H9 (cell line): ENCODE results near the gene PAAF1. TPM values are rescaled to one million over a fixed set of nuclear protein-coding genes. Genes with fewer than 3 reads are reported as not detected.

Experiments used
- DNase-seq: peaks from one replicate; pipeline ENCODE4 v3.0.0-alpha.2; 2017
- H2AFZ ChIP-seq: one replicate; pipeline ENCODE4 v1.6.1; 2013; ENCODE audit warnings: mild to moderate bottlenecking, low read length, control low read depth, moderate library complexity
- H2AK5ac ChIP-seq: 2 replicates; pipeline ENCODE4 v1.6.1; 2013; ENCODE audit warnings: low read length, control low read depth, mixed read lengths; ENCODE audit not compliant: insufficient read length
- H2BK120ac ChIP-seq: one replicate; pipeline ENCODE4 v1.6.1; 2013; ENCODE audit warnings: low read depth, mild to moderate bottlenecking, low read length, control low read depth, inconsistent platforms; ENCODE audit not compliant: poor library complexity, severe bottlenecking
- H2BK12ac ChIP-seq: 2 replicates; pipeline ENCODE4 v1.6.1; 2013; ENCODE audit warnings: low read length, control low read depth, mixed read lengths, low read depth; ENCODE audit not compliant: insufficient read length
- H2BK15ac ChIP-seq: 2 replicates; pipeline ENCODE4 v1.6.1; 2013; ENCODE audit warnings: low read depth, low read length, control low read depth
- H2BK20ac ChIP-seq: one replicate; pipeline ENCODE4 v1.6.1; 2013; ENCODE audit warnings: low read depth, mild to moderate bottlenecking, low read length, control low read depth, inconsistent platforms; ENCODE audit not compliant: poor library complexity, severe bottlenecking
- H2BK5ac ChIP-seq: 2 replicates; pipeline ENCODE4 v1.6.1; 2013; ENCODE audit warnings: low read length, control low read depth, mixed read lengths; ENCODE audit not compliant: insufficient read length
- H3K14ac ChIP-seq: 2 replicates; pipeline ENCODE4 v1.6.1; 2013; ENCODE audit warnings: low read length, control low read depth; ENCODE audit not compliant: insufficient read depth
- H3K18ac ChIP-seq: 2 replicates; pipeline ENCODE4 v1.6.1; 2013; ENCODE audit warnings: low read depth, mild to moderate bottlenecking, mixed read lengths, low read length, control low read depth; ENCODE audit not compliant: insufficient read length
- H3K23ac ChIP-seq: 2 replicates; pipeline ENCODE4 v1.6.1; 2013; ENCODE audit warnings: low read length, control low read depth, mixed read lengths, low read depth; ENCODE audit not compliant: insufficient read length
- H3K23me2 ChIP-seq: 2 replicates; pipeline ENCODE4 v1.6.1; 2013; ENCODE audit warnings: low read depth, mild to moderate bottlenecking, mixed read lengths, low read length, control low read depth; ENCODE audit not compliant: insufficient read length, poor library complexity, severe bottlenecking
- H3K27ac ChIP-seq: 2 replicates; pipeline ENCODE4 v1.5.1; 2013; ENCODE audit warnings: low read length, control low read depth, mixed read lengths, low read depth; ENCODE audit not compliant: insufficient read length
- H3K27me3 ChIP-seq: 2 replicates; pipeline ENCODE4 v1.6.1; 2013; ENCODE audit warnings: low read length, control low read depth, inconsistent platforms; ENCODE audit not compliant: insufficient read depth
- H3K4ac ChIP-seq: 2 replicates; pipeline ENCODE4 v1.6.1; 2013; ENCODE audit warnings: low read depth, mild to moderate bottlenecking, control low read depth, inconsistent platforms, low read length, moderate library complexity
- H3K4me1 ChIP-seq: 2 replicates; pipeline ENCODE4 v1.6.1; 2013; ENCODE audit warnings: low read length, control low read depth, inconsistent platforms; ENCODE audit not compliant: insufficient read depth
- H3K4me2 ChIP-seq: 2 replicates; pipeline ENCODE4 v1.6.1; 2013; ENCODE audit warnings: low read length, control low read depth, mixed read lengths; ENCODE audit not compliant: insufficient read length, insufficient read depth
- H3K56ac ChIP-seq: 2 replicates; pipeline ENCODE4 v1.6.1; 2013; ENCODE audit warnings: low read depth, mild to moderate bottlenecking, mixed read lengths, low read length, control low read depth; ENCODE audit not compliant: insufficient read length
- H3K79me1 ChIP-seq: 2 replicates; pipeline ENCODE4 v1.6.1; 2013; ENCODE audit warnings: low read depth, mild to moderate bottlenecking, moderate library complexity, low read length, control low read depth, inconsistent platforms; ENCODE audit not compliant: insufficient read depth, poor library complexity, severe bottlenecking
- H3K79me2 ChIP-seq: 2 replicates; pipeline ENCODE4 v1.6.1; 2013; ENCODE audit warnings: low read length, control low read depth, inconsistent platforms; ENCODE audit not compliant: insufficient read depth
- H3K9ac ChIP-seq: 2 replicates; pipeline ENCODE4 v1.6.1; 2013; ENCODE audit warnings: low read length, control low read depth, mixed read lengths; ENCODE audit not compliant: insufficient read length; ENCODE audit errors: extremely low read depth
- H3K9me3 ChIP-seq: one replicate; pipeline ENCODE4 v1.6.1; 2013; ENCODE audit warnings: low read depth, low read length, inconsistent platforms; ENCODE audit not compliant: control insufficient read depth
- H3T11ph ChIP-seq: one replicate; pipeline ENCODE4 v1.6.1; 2013; ENCODE audit warnings: mild to moderate bottlenecking, low read length, control low read depth, inconsistent platforms
- H4K20me1 ChIP-seq: one replicate; pipeline ENCODE4 v1.6.1; 2013; ENCODE audit not compliant: control insufficient read depth, insufficient read length, insufficient read depth
- H4K5ac ChIP-seq: 2 replicates; pipeline ENCODE4 v1.6.1; 2013; ENCODE audit warnings: low read depth, mild to moderate bottlenecking, mixed read lengths, low read length, control low read depth; ENCODE audit not compliant: insufficient read length
- H4K8ac ChIP-seq: replicated peaks from 2 replicates; pipeline ENCODE4 v1.6.1; 2013; ENCODE audit warnings: low read length, control low read depth, mixed read lengths, low read depth; ENCODE audit not compliant: insufficient read length
- H4K91ac ChIP-seq: 2 replicates; pipeline ENCODE4 v1.6.1; 2013; ENCODE audit warnings: low read depth, mild to moderate bottlenecking, moderate library complexity, mixed read lengths, low read length, control low read depth; ENCODE audit not compliant: insufficient read length
- H3K27ac Mint-ChIP-seq, 3 experiments: 2 replicates in 2 of 3; 3 replicates in 1 of 3; pipeline ENCODE4 v1.8.0; 2020 to 2021; ENCODE audit warnings: mixed read lengths in 3 of 3, mild to moderate bottlenecking in 1 of 3, moderate library complexity in 1 of 3
- H3K27me3 Mint-ChIP-seq: 2 replicates; pipeline ENCODE4 v1.8.0; 2021; ENCODE audit warnings: low read depth, mild to moderate bottlenecking, moderate library complexity, mixed read lengths
- H3K36me3 Mint-ChIP-seq, 3 experiments: 2 replicates in 2 of 3; 3 replicates in 1 of 3; pipeline ENCODE4 v1.8.0; 2020 to 2021; ENCODE audit warnings: low read depth in 3 of 3, mixed read lengths in 3 of 3; ENCODE audit not compliant: insufficient read depth in 1 of 3
- H3K4me1 Mint-ChIP-seq, 2 experiments: 2 replicates each; pipeline ENCODE4 v1.8.0; 2020; ENCODE audit warnings: mixed read lengths in 2 of 2
- H3K4me3 Mint-ChIP-seq, 2 experiments: 2 replicates in 1 of 2; 3 replicates in 1 of 2; pipeline ENCODE4 v1.8.0; 2020 to 2021; ENCODE audit warnings: mild to moderate bottlenecking in 2 of 2, mixed read lengths in 2 of 2, moderate library complexity in 1 of 2
- H3K9me3 Mint-ChIP-seq, 2 experiments: 2 replicates in 1 of 2; 3 replicates in 1 of 2; pipeline ENCODE4 v1.8.0; 2020; ENCODE audit warnings: mild to moderate bottlenecking in 2 of 2, mixed read lengths in 2 of 2, moderate library complexity in 1 of 2
- WGBS: extraction: QIAGEN DNeasy Blood & Tissue Kit; methylation state at CpG from one replicate; pipeline ENCODE4 v1.1.7; 2013; ENCODE audit warnings: missing lambda C conversion rate, low lambda C conversion rate, mixed read lengths; ENCODE audit not compliant: insufficient read length; ENCODE audit errors: extremely low coverage; 5-methylcytosine and 5-hydroxymethylcytosine counted together
- total RNA-seq: library from RNA; stranded (reverse); gene quantifications from 2 replicates; pipeline ENCODE4 v1.2.1, GENCODE V29; 2021
- TF ChIP-seq, protein P1 (sequence below): fragments of 200-600 bp; sonication (generic); conservative IDR thresholded peaks from 3 replicates; pipeline ENCODE4 v1.8.0; 2021; ENCODE audit warnings: antibody characterized with exemption, mild to moderate bottlenecking

The PAAF1 gene
- total RNA-seq, 1 experiment from 2014 or later, result 24.3 TPM

DNA sequence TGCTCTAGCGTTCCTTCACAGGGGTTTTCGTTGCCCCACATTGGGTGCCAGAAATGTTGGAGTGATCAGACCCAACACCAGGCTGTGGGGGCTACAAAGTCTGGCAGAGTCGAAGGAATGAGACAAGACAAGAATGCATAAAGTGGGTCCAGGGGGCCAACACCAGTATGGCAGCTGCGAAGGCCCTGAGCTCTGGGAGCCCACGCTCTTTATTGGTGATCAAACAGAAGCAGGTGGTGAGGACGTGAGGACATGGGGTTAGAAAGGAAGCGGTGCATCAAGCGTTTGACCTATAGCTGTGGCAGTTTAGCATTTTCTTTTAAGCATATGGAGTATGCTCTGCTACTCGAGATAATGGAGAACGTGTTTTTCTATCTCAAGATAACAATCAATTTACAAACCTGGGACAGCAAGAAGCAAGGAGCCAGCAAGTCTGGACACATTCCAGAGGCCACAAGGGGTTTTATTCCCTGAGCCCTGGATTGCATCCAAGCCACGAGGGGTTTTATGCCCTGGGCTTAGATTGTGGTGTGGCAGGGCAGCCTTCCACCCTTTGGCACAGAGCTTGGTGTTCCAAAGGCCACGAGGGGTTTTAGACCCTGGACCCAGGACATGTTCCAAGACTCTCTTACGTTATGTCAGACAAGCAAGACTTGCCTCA, 70.1 kb downstream of the PAAF1 start:
- no peak overlapping the region for H3T11ph ChIP-seq
- no peak overlapping the region for H3K14ac ChIP-seq
- no peak overlapping the region for H3K4me2 ChIP-seq
- no peak overlapping the region for H2BK5ac ChIP-seq
- Mint-ChIP-seq H3K27me3 (no peaks in the 10 kb centered on the region; the same call in 1 of the 2 replicates), H3K4me3 (no peak overlapping the region), H3K4me1 (peaks cover 1 to 6% of the 10 kb centered on the region in 2 experiments; a peak in 1 of 4 replicates), H3K36me3 (peaks cover 3 to 12% (median 5%) of the 10 kb centered on the region in 3 experiments; a peak in 5 of 7 replicates), H3K27ac (no peak overlapping the region), H3K9me3 (peaks cover 11 to 12% of the 10 kb centered on the region in 2 experiments)
- no peak overlapping the region for H3K27ac ChIP-seq
- no peak for DNase-seq
- H2BK12ac ChIP-seq, result no peak overlapping the region
- WGBS, result no CpG with 5 or more reads among the region's 13 CpGs
- no peak overlapping the region for H2BK20ac ChIP-seq
- H4K91ac ChIP-seq, result no peak overlapping the region
- TF ChIP-seq, protein P1, sequence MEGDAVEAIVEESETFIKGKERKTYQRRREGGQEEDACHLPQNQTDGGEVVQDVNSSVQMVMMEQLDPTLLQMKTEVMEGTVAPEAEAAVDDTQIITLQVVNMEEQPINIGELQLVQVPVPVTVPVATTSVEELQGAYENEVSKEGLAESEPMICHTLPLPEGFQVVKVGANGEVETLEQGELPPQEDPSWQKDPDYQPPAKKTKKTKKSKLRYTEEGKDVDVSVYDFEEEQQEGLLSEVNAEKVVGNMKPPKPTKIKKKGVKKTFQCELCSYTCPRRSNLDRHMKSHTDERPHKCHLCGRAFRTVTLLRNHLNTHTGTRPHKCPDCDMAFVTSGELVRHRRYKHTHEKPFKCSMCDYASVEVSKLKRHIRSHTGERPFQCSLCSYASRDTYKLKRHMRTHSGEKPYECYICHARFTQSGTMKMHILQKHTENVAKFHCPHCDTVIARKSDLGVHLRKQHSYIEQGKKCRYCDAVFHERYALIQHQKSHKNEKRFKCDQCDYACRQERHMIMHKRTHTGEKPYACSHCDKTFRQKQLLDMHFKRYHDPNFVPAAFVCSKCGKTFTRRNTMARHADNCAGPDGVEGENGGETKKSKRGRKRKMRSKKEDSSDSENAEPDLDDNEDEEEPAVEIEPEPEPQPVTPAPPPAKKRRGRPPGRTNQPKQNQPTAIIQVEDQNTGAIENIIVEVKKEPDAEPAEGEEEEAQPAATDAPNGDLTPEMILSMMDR, result no peak
- no peaks in the 10 kb centered on the region for H3K79me2 ChIP-seq
- no peaks in the 10 kb centered on the region for H4K20me1 ChIP-seq
- H4K5ac ChIP-seq, result no peak overlapping the region
- H3K4ac ChIP-seq, result no peak overlapping the region
- no peak overlapping the region for H3K18ac ChIP-seq
- peaks cover 11% of the 10 kb centered on the region for H3K9me3 ChIP-seq
- no peak overlapping the region for H2AFZ ChIP-seq
- no peak overlapping the region for H3K56ac ChIP-seq
- no peak overlapping the region for H2BK120ac ChIP-seq
- H3K27me3 ChIP-seq, result no peaks in the 10 kb centered on the region
- H3K9ac ChIP-seq, result no peak overlapping the region
- H2AK5ac ChIP-seq, result no peak overlapping the region
- H3K4me1 ChIP-seq, result no peaks in the 10 kb centered on the region
- no peaks in the 10 kb centered on the region for H3K79me1 ChIP-seq
- no peak overlapping the region for H2BK15ac ChIP-seq
- no peaks in the 10 kb centered on the region for H3K23me2 ChIP-seq
- H4K8ac ChIP-seq, result no peak overlapping the region
- H3K23ac ChIP-seq, result no peak overlapping the region
